ENCODE data around the gene EPSTI1. TPM values are rescaled to one million over a fixed set of nuclear protein-coding genes. Genes with fewer than 3 reads are reported as not detected.

Gene EPSTI1
- total RNA-seq, 1 experiment from 2014 or later: 1.9 TPM

DNA sequence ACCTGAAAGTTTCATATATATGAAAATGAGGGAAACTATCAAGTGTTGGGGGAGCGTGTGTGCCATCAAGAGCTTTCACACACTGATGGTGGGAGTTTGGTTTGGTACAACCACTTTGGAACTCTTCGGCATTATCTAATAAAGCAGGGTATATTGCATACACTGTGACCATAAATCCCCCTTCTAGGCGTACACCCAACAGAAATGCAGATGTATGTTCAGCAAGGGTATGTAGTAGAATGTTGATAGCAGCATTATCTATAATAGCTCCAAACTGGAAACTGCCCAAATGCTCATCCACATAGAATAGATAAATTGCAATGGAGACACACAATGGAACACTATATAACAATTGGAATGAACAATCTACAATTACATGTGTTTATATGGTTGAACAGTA, 139.9 kb downstream of the EPSTI1 start:
- intact Hi-C loops (cut with micrococcal nuclease): no loop called here
- Histone ChIP-seq H3K27ac (ENCODE audit: low read length) (no peak overlapping the region), H3K4me3 (ENCODE audit: low read length) (no peak overlapping the region), H3K4me2 (ENCODE audit: low read length) (no peak overlapping the region), H3K79me2 (ENCODE audit: low read length) (no peaks in the 10 kb centered on the region), H3K9me3 (ENCODE audit: low read length) (no peaks in the 10 kb centered on the region), H2AFZ (ENCODE audit: low read length) (no peak overlapping the region), H3K9ac (ENCODE audit: low read length) (no peak overlapping the region), H3K36me3 (ENCODE audit: low read depth, low read length) (no peaks in the 10 kb centered on the region), H3K9me2 (replicated peaks; ENCODE audit: low read length) (no peaks in the 10 kb centered on the region), H3K27me3 (ENCODE audit: low read length) (no peaks in the 10 kb centered on the region), H3F3A (ENCODE audit: low read length, unreplicated experiment) (no peaks in the 10 kb centered on the region), H4K20me1 (ENCODE audit: low read length) (no peaks in the 10 kb centered on the region), H3K4me1 (ENCODE audit: insufficient read depth, low read length) (no peaks in the 10 kb centered on the region)
- POLR2A ChIA-PET (ENCODE audit: unreplicated experiment): no interaction called here
- TF ChIP-seq CTCF (conservative IDR thresholded peaks at IDR 0.05; ENCODE audit: low read depth, low read length) (no peak), EZH2phosphoT487 (IDR thresholded peaks at IDR 0.05; ENCODE audit: borderline replicate concordance, low read length) (no peak), EZH2 (IDR thresholded peaks at IDR 0.05; ENCODE audit: low read length, unreplicated experiment) (no peak)
- no peak for ATAC-seq
- DNase-seq: no peak
- CTCF ChIA-PET: no interaction called here
- no TSS peak for BruUV-seq (replicated peaks)

DNA sequence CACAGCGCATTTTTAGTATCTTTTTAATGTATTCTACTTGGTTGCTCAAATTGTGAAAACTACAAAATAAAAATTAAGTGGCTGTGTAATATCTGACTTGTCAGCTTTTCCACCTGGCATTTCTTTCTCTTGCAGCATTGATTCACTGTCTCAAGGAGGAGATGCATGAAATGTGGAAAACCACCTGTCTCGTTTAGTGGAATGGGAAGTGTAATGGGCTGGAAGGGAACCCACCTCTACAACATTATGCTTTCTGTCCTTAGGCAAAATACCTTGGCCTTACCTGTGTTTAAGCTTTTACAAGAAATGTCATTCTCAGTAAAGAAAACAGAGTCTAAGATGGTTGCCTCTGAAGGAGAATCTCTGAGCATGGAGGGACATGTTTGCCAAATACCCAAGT, 142.8 kb downstream of the EPSTI1 start:
- Histone ChIP-seq H3K79me2 (ENCODE audit: low read length) (no peaks in the 10 kb centered on the region), H3K4me1 (ENCODE audit: insufficient read depth, low read length) (no peaks in the 10 kb centered on the region), H2AFZ (ENCODE audit: low read length) (no peak overlapping the region), H3K36me3 (ENCODE audit: low read depth, low read length) (no peaks in the 10 kb centered on the region), H3K4me3 (ENCODE audit: low read length) (no peak overlapping the region), H3K9me2 (replicated peaks; ENCODE audit: low read length) (no peaks in the 10 kb centered on the region), H4K20me1 (ENCODE audit: low read length) (no peaks in the 10 kb centered on the region), H3K4me2 (ENCODE audit: low read length) (no peak overlapping the region), H3K27me3 (ENCODE audit: low read length) (no peaks in the 10 kb centered on the region), H3K9me3 (ENCODE audit: low read length) (no peaks in the 10 kb centered on the region), H3K27ac (ENCODE audit: low read length) (no peak overlapping the region), H3F3A (ENCODE audit: low read length, unreplicated experiment) (no peaks in the 10 kb centered on the region), H3K9ac (ENCODE audit: low read length) (no peak overlapping the region)
- TF ChIP-seq EZH2 (IDR thresholded peaks at IDR 0.05; ENCODE audit: low read length, unreplicated experiment) (no peak), EZH2phosphoT487 (IDR thresholded peaks at IDR 0.05; ENCODE audit: borderline replicate concordance, low read length) (no peak), CTCF (conservative IDR thresholded peaks at IDR 0.05; ENCODE audit: low read depth, low read length) (no peak)
- no peak for ATAC-seq
- ChIA-PET CTCF (no interaction called here), POLR2A (ENCODE audit: unreplicated experiment) (no interaction called here)
- intact Hi-C loops (cut with micrococcal nuclease): no loop called here
- no TSS peak for BruUV-seq (replicated peaks)
- no peak for DNase-seq

DNA sequence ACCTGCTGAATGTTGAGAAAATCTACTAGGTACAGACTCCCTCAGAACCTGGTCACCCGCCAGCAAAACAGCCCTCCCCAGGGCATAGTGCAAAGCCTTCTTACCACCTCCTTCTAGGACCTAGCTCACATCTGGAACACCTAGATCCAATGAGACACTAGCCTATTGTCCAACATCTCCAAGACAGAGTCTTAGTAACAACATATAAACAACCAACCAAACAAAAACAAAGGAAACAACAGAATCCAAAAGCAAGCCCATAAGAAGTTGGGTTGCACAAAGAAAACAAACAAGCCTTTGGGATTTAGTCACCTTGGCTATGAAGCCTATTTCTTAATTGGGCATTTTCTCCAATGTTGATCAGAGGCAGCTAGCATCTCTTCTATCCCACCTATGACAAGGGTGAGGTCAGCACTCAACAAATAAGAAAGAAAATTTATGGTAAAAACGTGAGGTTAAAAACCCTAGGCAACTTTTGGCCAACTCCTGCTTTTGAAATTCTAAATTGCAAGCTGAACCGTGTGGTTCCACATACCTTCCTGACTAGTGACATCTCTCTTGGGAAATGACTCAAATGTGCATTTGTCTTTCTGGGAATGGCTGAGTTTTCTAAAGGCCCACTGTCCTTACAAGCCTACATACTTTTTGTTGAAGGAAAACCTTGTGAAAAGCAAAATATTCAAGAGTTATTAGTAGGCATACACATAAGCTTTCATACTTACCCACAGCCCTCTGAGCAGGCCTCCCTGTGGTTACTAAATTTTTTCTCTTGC, 144.0 kb downstream of the EPSTI1 start:
- POLR2A ChIA-PET (ENCODE audit: unreplicated experiment): no interaction called here
- no peaks in the 10 kb centered on the region for H3K27me3 ChIP-seq (ENCODE audit: low read length)
- CTCF ChIA-PET: no interaction called here

More for the DNA sequence above, 144.0 kb downstream of the EPSTI1 start:
- Histone ChIP-seq H2AFZ (ENCODE audit: low read length) (no peak overlapping the region), H3K4me2 (ENCODE audit: low read length) (no peak overlapping the region), H3K9ac (ENCODE audit: low read length) (no peak overlapping the region), H3K4me1 (ENCODE audit: insufficient read depth, low read length) (no peaks in the 10 kb centered on the region), H3K4me3 (ENCODE audit: low read length) (no peak overlapping the region), H3K27ac (ENCODE audit: low read length) (no peak overlapping the region), H3K79me2 (ENCODE audit: low read length) (no peaks in the 10 kb centered on the region), H3F3A (ENCODE audit: low read length, unreplicated experiment) (no peaks in the 10 kb centered on the region), H3K36me3 (ENCODE audit: low read depth, low read length) (no peaks in the 10 kb centered on the region), H3K9me2 (replicated peaks; ENCODE audit: low read length) (no peaks in the 10 kb centered on the region), H4K20me1 (ENCODE audit: low read length) (no peaks in the 10 kb centered on the region), H3K9me3 (ENCODE audit: low read length) (no peaks in the 10 kb centered on the region)
- DNase-seq: no peak
- no peak for ATAC-seq
- intact Hi-C loops (cut with micrococcal nuclease): no loop called here
- BruUV-seq (replicated peaks): no TSS peak
- TF ChIP-seq EZH2 (IDR thresholded peaks at IDR 0.05; ENCODE audit: low read length, unreplicated experiment) (no peak), EZH2phosphoT487 (IDR thresholded peaks at IDR 0.05; ENCODE audit: borderline replicate concordance, low read length) (no peak), CTCF (conservative IDR thresholded peaks at IDR 0.05; ENCODE audit: low read depth, low read length) (no peak)

All from PC-3 (cell line).